ENCODE data around the gene NCOR2.

NCOR2 gene

DNA sequence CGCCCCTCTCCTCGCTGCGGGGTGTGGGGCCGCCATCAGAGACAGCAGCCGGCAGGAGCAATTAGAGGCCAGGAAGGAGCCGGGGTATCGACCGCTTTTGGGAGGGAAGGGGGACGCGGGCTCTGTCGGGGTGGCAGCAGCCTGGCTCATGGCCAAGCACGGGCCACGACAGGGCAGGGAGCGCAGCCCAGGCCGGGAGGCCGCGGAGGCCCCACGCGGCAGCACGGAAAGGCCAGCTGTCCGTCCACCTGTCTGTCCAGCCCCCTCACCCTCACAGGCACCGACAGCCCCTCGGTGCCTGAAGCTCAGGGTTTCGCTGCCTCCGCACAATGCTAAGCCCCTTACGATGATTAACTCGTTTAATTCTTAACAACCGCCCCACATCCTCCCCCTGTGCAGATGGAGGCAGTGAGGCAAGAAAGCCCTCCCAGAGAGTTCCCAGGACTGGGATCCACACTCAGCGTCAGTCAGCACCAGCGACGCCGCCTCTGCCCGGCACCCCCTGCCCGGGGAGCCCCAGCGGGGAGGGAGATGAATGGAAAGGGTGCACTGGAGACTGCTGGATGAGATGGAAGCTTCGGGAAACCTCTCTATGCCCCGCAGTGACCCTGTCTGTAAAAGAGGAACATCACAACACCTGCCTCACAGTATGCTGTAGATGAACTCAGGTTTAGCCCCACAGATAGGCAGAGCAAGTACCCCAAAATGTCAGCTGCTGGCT, 23.7 kb downstream of the NCOR2 start:
- TF ChIP-seq, protein P1, sequence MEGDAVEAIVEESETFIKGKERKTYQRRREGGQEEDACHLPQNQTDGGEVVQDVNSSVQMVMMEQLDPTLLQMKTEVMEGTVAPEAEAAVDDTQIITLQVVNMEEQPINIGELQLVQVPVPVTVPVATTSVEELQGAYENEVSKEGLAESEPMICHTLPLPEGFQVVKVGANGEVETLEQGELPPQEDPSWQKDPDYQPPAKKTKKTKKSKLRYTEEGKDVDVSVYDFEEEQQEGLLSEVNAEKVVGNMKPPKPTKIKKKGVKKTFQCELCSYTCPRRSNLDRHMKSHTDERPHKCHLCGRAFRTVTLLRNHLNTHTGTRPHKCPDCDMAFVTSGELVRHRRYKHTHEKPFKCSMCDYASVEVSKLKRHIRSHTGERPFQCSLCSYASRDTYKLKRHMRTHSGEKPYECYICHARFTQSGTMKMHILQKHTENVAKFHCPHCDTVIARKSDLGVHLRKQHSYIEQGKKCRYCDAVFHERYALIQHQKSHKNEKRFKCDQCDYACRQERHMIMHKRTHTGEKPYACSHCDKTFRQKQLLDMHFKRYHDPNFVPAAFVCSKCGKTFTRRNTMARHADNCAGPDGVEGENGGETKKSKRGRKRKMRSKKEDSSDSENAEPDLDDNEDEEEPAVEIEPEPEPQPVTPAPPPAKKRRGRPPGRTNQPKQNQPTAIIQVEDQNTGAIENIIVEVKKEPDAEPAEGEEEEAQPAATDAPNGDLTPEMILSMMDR (IDR thresholded peaks at IDR 0.05; ENCODE audit: low read depth, low read length) = no peak
- DNase-seq (ENCODE audit: extremely low read depth, low read depth) = no peak

DNA sequence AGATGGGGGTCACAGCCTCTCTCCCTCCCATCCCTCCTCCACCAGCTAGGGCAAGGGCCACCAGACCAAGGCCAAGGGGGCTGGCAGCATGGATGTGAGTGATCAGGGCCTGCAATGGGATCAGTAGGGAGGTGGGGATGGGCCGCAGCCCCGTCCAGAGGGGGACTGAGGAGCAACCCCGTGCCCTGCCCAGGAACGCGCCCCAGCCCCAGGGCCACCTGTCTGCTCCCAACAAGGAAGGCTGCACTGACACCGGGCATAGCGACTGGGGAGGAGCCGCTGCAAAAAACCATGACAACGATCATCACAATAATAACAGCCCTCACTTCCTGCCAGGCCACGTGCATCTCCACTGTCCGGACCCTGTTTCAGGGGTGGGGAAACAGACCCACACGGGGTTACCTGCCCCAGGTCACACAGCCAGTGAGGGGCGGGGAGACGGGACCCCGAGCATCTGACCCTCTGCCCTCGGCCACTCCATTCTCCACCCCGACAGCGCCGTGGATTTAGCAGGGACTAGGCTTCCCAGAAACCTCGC, 24.3 kb downstream of the NCOR2 start:
- DNase-seq (ENCODE audit: extremely low read depth, low read depth) = no peak
- TF ChIP-seq, protein P1 (IDR thresholded peaks at IDR 0.05; ENCODE audit: low read depth, low read length) = no peak

DNA sequence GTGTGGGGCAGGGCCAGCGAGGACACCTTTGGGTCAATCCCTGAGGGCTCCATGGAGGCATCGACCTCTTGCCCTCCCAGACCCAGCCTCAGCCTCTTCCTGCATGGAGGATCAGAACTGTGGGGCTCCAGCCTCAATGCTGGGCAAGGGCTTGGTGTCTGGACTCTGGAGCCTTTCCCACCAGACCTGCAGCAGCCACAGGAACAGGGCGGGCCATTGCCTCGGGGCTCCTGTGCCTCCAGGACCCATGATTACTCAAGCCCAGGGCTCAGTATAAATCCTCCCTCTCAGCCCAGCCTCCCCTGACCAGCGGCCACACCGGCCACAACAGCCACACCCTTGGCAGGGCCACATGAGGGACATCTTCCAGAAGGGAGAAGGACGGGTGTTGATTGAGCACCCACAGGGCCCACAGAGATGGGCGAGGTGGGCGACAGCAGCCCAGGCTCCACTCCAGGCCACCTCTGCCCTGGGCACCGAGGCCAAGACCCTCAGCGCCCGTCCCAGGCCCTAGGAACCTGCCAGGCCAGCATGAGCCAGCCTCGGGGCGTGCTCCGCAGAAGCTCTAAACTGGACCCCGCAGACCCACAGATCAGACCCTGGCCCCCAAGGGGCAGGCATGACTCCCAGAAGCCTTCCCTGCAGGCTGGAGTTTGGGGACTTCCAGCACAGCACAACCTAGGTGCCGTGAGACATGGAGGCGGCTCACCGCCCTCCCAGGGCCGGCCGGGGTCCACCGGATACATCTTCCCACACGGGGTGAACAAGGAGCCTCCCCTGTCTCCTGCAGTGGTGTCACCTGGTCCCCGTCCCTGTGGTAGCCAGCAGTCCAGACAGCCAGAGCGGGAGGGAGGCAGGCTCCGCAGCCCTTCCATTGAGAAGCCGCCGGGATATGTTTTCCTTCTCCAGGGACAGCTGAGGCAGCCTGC, 25.1 kb downstream of the NCOR2 start:
- DNase-seq (ENCODE audit: extremely low read depth, low read depth) = no peak
- TF ChIP-seq, protein P1 (IDR thresholded peaks at IDR 0.05; ENCODE audit: low read depth, low read length) = no peak

DNA sequence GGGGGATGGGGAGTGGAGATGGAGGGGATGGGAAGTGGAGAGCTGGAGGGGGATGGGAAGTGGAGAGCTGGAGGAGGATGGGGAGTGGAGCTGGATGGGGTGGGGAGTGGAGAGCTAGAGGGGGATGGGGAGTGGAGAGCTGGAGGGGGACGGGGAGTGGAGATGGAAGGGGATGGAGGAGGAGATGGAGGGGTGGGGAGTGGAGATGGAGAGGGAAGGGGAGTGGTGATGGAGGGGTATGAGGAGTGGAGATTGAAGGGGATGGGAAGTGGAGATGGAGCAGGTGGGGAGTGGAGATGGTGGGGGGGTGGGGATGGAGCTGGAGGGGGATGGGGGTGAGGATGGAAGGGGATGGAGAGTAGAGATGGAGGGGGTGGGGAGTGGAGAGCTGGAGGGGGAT, 26.1 kb downstream of the NCOR2 start:
- TF ChIP-seq, protein P1 (IDR thresholded peaks at IDR 0.05; ENCODE audit: low read depth, low read length) = no peak
- no peak for DNase-seq (ENCODE audit: extremely low read depth, low read depth)

DNA sequence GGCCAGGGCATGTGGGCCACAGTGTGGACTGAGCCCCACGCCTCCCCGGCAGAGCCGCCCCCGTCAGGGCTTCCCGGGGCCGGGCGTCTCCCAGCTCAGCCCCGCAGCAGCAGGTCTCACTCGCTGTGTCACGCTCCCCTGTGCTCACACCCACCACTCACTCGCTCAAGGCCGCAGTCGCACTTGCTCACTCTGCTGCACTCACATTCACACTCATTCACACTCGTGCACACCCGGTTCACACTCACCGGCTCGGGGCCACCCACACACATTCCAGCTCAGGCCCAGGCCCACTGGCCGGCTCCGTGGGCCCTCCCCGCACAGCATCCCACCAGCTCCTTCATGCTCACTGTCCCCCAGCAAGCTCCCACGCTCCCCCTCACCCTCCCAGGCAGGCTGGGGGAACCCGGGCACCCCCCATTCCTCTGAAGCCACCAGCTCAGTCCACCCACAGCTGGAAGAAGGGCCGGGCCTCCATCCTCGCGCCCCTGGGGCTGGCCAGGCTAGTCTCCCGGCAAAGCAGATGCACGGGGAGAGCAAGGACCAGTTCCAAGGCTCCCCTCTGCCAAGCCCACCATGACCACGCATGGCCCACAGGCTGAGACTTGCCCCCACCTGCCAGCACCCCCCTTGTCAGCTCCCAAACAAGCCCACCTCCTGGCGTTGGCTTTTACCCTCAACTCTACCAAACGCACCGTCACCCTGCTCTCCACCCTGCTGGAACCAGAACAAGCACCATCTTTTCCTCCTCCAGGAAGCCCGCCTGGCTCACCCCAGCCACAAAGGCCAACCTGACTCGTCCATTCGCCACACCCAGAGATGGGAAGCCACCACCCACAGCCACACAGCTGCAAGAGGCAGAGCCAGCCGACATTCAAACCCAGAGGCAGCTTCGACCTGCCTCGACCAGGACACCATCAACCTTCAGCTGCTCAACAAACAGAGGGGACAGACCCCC, 28.0 kb downstream of the NCOR2 start:
- TF ChIP-seq, protein P1 (IDR thresholded peaks at IDR 0.05; ENCODE audit: low read depth, low read length) = no peak
- DNase-seq (ENCODE audit: extremely low read depth, low read depth) = no peak

DNA sequence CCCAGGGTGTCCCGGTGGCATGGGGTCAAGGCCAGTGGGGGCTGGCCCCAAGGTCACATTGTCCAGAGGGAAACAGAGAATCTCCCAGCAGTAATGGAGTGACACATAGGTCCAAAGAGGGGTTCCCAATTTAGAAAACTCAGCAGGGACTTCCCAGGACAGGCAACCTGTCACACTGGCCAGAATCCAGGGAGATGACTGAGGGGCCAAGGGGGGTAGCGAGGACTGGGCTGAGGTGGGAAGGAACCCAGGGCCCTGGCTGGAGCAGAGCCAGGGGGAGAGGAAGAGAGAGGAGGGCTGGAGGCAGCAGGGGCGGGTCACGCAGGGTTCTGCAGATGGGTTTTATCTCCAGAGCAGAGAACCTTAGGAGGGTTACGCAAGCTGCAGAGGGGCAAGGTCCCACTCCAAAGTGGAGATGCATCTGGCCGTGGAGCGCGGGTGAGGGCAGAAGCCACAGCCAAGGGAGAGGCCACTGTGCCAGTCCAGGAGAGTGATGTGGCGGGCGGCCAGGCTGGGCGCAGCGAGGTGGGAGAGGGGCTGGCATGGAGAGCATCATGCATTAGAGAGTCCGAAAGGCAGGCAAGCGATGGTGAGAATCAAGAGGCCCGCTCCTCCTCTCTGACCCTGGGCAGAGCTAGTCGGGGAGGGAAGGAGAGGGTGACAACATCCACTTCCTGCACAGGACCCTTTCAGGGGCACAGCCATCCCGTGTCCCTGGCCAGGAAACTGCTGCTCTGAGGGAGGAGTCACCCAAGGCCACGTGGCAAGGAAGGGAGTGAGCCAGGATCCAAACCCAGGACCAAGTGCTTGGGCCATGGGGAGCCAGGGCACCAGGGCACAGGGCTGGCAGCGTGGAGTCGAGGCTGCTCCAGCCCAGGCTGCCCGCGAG, 29.0 kb downstream of the NCOR2 start:
- DNase-seq (ENCODE audit: extremely low read depth, low read depth) = no peak
- TF ChIP-seq, protein P1 (IDR thresholded peaks at IDR 0.05; ENCODE audit: low read depth, low read length) = no peak
